COLO829 (cell line): ENCODE data around the gene PXDC1.
"Not testable (repeated sequence)": the region's sequence is repeated elsewhere in the genome, so short reads cannot be mapped to it uniquely, and the experiment has no call there.

Experiments used
- DNase-seq: peaks from one replicate; pipeline ENCODE4 v3.0.0; 2012; ENCODE audit warnings: low spot score

PXDC1 gene

GRCh38 chr6:3731700-3732099 lies 19.8 kb downstream of the PXDC1 start:
- no peak for DNase-seq

GRCh38 chr6:3729603-3730344 lies 21.7 kb downstream of the PXDC1 start:
- DNase-seq = no peak

DNA sequence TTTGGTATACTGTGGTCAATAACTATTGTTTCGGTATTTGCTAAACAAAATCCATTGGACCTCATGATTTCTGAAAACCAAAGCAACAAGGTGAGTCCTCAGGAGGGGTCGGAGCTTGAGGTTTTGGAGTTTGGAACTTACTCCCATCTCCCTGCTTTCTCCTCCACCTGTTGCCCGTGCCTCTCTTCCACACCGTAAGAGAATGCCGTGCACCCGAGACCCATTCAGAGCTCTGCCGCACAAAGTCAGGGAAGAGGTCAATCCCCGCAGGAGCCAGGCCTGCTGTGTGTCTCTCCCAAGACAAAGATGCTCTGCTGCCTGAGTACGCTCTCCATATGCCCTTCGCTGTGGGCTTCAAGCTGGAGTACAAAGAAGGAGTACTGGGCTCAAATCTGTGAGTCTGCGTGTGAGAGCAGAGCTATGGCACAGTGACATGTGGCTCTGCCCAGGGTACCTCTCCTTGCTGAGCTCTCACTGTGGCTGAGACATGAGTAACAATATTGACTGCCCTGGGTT lies 23.9 kb downstream of the PXDC1 start:
- no peak for DNase-seq

GRCh38 chr6:3727036-3727435 lies 24.5 kb downstream of the PXDC1 start:
- no peak for DNase-seq

DNA sequence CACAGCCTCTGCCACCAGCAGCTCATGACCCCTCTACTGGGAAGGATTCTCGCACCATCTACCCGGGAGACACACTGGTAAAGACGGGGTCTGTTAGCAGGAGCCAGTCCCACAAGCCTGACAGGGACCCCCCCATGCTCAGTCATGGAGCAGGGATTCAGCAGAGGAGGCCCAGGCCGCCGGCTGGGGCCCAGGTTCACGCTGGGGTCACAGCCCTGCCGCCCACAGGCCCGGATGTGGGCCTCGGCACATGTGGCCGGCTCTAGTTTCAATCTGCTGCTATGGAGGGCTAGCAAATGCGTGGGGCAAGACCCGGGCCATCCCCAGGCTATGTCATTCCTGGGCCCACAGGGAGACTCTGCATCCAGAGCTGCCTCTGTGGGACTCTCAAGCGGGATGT lies 25.1 kb downstream of the PXDC1 start:
- no peak for DNase-seq

- DNase-seq = no peak
These were observed 26.1 kb downstream of the PXDC1 start for GRCh38 chr6:3725145-3726047.

DNA sequence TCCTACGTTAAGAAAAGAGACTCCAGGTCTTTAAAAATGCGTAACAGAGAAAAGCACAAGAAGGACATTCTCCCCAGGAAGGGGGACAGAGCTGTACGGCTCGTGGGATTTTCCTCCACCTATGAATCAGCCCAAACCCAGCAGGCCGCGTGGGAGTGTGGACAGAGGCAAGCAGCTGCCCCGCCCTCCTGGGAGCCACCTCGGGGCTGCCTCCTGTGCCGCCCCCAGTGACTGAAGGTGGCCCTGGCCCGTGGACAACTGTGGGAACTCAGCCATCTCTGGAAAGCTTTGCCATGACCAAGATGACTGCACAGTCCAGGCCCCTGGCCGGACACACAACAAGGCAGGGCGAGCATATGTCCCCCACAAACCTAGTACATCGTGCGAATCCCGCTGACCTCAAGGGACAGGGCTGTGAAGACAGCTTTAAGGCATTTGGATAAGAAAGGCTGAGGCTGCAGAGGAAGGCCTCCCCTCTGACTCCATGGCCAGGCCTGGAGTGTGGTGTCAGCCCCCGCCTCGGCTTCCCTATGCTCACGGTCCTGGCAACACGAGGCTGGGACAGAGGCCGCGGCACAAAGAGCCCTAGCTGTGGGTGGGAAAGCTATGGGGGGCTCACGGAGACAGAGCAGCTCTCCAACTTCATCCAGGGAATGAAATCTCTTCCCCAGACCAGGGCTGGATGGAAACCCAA lies 26.9 kb downstream of the PXDC1 start:
- no peak for DNase-seq

DNA sequence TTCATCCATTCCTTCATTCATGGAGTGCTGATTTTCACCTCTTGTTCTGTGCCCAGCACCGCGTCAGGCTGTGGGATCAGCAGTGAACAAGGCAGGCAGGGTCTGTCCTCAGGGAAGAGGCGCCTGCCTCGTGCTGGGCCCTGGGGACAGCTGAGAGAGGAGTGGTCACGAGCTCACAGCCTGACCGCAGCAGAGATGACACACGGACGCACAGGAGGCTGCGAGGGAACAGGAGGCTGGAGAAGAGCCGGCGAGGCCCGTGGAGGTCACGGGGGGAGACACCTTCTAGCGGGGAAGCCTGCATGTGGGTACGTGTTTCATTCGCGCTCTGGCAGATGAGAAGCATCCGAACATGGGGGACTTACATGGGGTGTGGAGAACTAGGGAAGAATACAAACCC lies 27.5 kb downstream of the PXDC1 start:
- DNase-seq = no peak

DNA sequence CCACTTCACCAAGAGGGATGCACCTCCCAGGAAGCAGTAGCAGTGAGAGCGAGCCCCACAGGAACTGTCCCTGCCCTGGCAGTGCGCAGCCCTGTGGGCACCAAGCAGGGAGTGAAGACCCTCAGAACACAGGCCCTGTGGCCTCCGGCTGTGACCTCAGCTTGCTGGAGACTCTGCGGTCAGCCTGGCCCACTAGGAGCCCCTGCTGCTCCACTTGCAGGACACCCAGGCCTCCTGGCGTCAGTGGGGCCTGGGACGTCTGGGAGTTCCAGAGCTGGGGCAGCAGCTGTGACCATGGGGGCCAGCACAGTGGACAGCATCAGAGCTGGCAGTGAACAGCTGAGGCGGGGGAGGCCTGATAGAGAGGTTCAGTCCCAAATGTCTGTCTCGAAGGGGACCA lies 28.3 kb downstream of the PXDC1 start:
- DNase-seq = no peak

DNA sequence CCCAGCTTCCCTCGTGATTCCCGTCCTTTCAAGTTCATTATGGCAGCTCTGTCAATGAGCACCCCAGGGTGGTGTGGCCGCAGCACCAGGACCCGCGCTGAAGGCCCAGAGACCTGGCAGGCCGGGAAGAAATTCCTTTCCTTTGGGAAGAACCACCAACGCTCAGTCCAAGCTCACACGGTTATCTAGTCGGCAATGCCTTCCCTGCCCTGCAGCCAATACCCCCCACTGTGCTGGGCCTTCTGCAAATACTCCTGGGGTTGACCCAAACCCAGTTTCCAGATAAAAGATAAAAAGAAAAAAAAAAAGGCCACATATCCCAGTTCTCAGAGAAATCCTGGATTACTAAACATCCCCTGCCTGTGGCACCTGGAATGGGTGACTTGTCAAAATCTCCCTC lies 28.7 kb downstream of the PXDC1 start:
- no peak for DNase-seq

DNA sequence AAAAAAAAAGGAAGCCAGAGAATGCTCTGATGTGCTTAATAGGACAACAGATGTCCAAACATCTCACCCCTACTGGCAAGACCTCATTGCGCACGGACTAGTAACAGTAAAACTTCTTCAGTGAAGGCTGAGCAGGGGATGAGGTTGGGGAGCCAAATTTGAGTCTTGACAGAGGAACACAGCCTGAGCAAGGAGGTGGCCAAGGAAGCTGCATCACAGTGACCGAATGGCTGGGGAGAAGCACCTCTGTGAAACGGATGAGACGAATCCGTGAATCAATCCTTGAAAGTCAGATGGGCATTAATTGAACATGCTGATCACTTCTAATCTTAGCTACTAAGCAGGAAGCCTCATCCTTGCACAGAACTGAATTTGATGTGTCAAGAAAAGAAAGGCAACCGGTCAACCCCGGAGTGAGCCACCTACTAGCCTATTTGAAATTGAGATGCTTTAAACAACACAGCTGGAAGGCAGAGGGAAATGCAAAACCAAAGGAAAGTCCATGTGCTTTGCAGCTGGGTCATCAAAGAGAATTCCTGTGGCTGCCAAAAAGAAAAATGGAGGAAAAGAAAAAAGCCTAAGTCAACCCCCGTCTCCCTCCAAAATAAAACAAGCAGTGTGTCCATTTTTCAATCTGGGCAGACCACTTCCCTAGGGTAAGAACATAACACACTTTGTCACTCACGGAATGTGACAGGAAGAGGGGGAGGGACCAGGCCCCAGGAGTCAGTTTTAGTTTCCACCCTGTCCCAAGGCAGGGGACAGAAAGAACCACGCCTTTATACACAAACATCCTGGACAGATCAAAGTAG lies 29.5 kb downstream of the PXDC1 start:
- DNase-seq = no peak

DNA sequence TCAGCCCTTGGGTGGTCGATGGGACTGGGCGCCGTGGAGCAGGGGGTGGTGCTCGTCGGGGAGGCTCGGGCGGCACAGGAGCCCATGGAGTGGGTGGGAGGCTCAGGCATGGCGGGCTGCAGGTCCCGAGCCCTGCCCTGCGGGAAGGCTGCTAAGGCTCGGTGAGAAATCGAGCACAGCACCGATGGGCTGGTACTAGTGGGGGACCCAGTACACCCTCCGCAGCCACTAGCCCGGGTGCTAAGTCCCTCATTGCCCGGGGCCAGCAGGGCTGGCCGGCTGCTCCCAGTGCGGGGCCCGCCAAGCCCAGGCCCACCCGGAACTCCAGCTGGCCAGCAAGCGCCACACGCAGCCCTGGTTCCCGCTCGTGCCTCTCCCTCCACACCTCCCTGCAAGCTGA lies 30.7 kb downstream of the PXDC1 start:
- not testable (repeated sequence) for DNase-seq

DNA sequence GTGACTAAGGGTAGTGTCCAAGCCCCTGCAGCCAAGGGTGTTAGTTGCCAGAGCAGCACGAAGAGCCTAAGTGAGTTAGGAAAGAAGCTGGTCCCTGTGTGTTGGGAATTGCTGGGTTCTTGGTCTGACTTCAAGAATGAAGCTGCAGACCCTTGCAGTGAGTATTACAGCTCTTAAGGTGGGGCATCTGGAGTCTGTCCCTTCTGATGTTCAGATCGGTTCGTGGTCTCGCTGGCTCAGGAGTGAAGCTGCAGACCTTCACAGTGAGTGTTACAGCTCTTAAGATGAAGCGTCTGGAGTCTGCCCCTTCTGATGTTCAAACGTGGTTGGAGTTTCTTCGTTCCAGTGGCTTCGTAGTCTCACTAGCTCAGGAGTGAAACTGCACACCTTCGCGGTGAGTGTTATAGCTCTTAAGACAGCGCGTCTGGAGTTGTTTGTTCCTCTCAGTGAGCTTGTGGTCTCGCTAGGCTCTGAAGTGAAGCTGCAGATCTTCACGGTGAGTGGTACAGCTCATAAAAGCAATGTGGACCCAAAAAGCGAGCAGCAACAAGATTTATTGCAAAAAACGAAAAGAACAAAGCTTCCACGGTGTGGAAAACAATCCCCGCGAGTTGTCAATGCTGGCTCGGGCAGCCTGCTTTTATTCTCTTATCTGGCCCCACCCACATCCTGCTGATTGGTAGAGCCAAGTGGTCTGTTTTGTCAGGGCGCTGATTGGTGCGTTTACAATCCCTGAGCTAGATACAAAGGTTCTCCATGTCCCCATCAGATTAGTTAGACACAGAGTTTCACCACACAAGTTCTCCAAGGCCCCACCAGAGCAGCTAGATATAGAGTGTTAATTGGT lies 31.8 kb downstream of the PXDC1 start:
- no peak for DNase-seq

GRCh38 chr6:3718407-3718806 lies 33.1 kb downstream of the PXDC1 start:
- DNase-seq = no peak

GRCh38 chr6:3715285-3715684 lies 36.2 kb downstream of the PXDC1 start:
- no peak for DNase-seq

DNA sequence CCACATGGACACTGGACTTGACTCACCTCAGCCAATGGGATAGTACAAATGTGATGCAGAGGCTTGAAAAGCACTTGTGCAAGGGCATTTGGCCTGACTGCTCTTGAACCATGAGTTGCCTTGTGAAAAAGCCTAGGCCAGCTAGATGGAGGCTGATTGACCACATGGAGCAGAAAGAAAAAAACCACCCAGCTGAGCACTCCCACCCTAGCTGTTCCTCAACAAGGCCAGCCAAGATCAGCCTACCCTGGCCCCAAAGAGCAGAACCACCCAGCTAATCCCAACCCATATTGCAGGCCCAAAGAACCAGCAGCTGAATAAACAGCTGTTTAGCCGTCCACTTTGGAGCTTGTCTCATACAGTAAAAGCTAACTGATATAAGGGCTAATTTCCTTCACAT lies 36.7 kb downstream of the PXDC1 start:
- no peak for DNase-seq

GRCh38 chr6:3714111-3714510 lies 37.4 kb downstream of the PXDC1 start:
- no peak for DNase-seq

GRCh38 chr6:3712827-3713665 lies 38.5 kb downstream of the PXDC1 start:
- DNase-seq = no peak

DNA sequence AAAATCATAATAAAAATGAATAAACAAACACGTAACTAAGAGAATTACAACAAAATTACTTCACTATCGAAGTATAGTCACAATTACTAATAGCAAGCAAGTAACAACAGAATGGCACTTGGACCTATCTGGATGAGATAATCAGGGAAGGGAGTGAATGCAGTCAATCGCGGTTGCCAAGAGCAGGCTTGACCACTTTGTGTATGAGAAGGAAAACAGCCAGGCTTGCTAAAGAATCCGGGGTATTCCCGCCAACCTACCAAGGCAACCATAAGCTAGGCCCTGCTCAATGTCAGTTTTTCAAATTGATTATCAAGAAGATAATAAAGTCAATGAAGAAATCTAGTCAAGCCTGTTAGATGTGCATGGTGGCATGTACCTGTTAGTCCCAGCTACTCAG lies 39.7 kb downstream of the PXDC1 start:
- no peak for DNase-seq

- no peak for DNase-seq
These were observed 41.1 kb downstream of the PXDC1 start for GRCh38 chr6:3710403-3710802.
